Myocyte (in vitro differentiated cells): ENCODE results near the gene OSTF1. TPM values are rescaled to one million over a fixed set of nuclear protein-coding genes. Genes with fewer than 3 reads are reported as not detected.

ENCODE experiments used
- DNase-seq: peaks from one replicate; pipeline ENCODE4 v3.0.0-alpha.2; 2012; ENCODE audit warnings: low read depth
- polyA plus RNA-seq: library from polyadenylated mRNA; unstranded; fragments of >200 nt; gene quantifications from one replicate; pipeline ENCODE4 v1.2.1, GENCODE V29; 2012; ENCODE audit warnings: missing spikeins
- total RNA-seq: library from RNA; depleted of rRNA; stranded (reverse); fragments of >200 nt; gene quantifications from 2 replicates; pipeline ENCODE4 v1.2.3, GENCODE V29; 2014

The OSTF1 gene, protein sequence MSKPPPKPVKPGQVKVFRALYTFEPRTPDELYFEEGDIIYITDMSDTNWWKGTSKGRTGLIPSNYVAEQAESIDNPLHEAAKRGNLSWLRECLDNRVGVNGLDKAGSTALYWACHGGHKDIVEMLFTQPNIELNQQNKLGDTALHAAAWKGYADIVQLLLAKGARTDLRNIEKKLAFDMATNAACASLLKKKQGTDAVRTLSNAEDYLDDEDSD
- 18.7 and 24.6 TPM in 2 replicates for total RNA-seq
- 27.1 TPM for polyA plus RNA-seq

DNA sequence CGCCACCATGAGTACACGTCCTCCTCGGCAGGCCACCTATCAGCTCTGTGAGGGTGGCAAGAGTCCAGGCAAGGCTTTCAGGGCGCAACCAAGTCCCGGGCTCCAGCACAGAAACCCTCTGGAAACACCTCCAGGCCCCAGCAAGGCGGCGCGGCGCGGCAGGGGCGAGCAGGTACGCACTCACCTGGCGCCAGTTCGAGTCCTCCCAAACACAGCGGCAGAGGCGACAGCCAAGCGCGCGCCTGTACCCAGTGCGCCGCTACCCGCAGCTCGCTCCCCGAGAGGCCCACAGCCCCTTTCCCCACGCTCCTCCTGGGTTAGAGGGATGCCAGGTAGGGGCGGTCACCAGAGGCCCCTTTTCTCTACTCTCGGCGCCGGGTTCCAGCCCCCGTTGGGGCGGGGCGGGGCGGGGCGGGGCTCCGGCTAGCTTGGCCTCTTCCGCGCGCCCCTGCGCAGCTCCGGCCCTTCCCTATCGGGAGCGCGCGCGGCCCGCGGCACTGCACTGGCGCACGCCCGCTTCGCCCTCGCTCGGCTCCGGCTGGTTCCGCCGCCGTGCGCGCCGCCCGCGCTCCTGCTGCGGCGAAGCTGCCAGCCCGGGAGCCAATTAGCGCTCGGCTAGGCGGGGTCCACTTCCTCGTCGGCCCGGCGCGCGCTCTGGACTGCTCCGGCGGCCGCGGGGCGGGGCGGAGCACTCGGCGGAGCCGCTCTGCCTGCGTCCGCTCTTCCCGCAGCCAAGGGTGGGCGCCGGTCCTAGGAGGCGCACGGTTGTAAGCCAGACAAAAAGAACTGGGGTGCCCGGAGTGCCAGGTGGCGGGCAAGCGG is at the start of gene OSTF1, which contains the start of gene NMRK1:
OSTF1 (plus strand) TSS at position 691 of the 822 bp plus-strand sequence. CDS start 179 bp downstream, outside the sequence.
NMRK1 (minus strand) TSS at position 332 of the 822 bp plus-strand sequence. CDS start 5,040 bp downstream, outside the sequence.
- peak; percentile 97 for DNase-seq

DNA sequence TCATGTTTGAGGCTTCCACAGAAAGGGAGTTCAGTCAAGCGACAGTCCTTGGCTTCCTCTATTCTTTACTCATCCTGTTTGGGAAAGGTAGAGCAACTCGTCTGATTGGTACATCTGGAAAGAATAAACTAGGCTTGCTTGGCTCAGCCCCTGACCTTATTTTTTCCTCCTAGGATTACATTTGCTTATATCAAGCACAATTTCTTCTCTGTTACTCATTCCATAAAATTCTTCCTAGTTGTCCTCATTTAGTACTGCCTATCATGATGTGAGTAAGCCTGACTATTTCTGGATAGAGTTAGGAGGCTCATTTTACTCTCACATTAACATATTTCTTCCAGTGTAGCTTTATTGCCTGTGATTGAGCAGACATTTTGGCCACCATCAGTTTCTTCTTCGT is 49.3 kb upstream of the OSTF1 start:
- DNase-seq, result peak; percentile 24

DNA sequence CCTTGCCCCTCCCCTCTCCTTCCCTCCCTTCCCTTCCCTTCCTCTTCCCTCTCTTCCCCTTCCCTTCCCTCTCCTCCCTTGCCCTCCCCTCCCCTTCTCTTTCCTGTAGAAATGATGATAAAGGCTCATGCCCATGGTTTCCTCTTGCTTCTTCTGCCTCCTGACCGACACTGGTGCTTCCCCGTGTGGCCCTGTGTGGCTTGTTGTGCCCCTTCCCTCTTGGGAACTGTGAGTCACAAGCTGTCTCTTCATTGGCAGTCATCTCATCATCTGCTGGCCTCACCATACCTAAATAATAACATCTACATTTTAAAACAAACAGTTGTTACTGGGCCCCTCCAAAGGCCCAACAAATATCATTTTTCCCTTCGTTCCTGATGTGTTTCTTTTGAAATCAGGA is 48.5 kb upstream of the OSTF1 start:
- peak; percentile 14 for DNase-seq

DNA sequence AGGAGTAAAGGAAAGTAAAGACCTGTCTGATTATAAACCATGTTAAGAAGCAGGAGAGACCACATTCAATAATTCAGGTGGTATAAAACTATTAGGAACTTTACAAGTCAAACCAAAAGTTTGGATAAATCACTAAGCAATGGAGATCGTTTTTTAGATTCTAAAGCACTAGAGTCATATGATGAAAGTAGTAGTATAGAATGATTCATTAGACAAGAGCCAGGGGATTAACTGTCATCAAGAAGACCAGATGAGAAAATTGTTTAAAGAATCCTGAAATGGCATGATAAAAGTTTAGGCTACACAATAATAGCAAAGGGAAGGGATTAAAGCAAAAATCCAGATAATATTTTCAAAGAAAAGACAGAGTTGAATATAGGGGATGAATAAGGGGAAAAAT is 47.3 kb upstream of the OSTF1 start:
- DNase-seq, result no peak

DNA sequence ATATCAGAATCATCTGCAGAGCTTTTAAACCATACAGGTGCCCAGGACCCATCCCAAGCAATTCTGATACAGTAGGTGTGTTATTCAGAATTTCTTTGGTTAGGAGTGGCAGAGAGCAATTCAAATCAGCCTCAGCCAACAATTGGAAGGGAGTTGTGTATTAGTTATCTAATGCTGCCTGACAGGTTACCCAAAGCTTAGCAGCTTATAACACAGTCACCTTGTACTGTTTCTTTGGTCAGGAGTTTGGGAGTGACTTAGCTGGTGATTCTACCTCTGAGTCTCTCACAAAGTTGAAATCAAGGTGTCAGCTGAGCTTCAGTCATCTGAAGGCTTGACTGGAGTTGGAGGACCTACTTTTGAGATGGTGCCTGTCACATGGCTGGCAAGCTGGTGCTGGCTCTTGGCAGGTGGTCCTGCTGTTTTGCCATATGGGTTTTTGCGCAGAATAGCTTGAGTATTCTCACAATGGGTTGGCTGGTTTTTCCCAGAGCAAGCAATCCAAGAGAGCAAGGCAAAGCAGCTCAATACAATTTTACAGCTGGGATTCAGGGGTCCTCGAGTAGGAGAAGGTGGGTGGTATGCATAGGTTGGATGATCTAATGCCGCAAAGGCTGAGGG is 41.5 kb upstream of the OSTF1 start:
- no peak for DNase-seq

DNA sequence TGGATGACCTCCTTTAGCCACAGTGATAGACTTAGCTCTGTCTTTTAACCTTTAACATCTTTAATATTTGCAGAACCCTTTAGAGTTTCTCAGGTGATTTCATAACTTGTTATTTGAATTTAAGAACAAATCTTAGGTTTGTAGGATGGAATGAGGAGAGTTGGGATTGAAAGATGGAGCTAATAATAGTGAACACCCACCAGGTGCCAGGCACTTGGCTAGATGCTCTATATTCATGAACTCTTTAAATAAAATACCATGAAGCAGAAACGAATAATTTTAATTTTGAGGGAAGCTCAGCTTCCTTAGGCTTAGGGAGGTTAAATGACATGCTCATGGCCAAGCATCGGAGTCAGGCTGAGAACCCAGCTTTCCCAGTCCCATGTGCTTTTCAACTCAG is 40.8 kb upstream of the OSTF1 start:
- no peak for DNase-seq

DNA sequence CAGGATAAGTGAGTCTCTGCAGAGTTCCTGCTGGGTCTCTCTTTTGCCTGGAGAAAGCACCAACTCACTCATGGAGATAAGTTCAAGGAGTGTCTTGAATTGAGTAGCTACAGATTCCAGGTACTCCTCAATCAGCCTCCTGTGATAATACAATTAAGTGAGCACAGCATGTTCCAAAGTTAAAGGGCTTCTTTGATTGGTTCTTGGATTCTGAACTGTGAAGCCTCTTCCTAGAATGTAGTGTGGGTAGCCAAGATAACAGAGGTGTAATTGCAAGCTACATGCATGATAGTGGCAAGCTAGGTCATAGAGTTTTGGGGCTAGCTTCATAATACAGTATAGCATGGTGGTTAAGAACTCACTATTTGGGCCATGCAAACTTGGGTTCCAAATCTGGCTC is 37.0 kb upstream of the OSTF1 start:
- no peak for DNase-seq

DNA sequence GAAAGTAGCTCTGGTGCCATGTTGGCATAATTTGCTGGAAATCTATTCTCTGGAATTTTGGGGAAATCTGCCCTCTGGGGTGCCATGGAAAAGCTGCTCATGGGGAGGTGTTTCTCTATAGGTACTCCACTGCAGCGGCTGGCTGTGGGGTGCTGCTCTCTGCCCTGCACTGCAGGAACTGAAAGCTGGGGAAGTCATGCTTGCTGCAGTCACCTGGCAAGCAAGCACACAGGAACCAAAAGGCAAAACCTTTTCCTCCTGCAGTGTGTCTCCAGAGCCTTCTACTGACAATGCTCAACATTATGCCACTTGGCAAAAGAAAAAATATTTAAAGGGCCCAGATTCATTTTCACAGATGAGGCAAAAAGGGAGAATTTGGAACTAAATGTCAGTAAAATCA is 34.4 kb upstream of the OSTF1 start:
- DNase-seq, result no peak

DNA sequence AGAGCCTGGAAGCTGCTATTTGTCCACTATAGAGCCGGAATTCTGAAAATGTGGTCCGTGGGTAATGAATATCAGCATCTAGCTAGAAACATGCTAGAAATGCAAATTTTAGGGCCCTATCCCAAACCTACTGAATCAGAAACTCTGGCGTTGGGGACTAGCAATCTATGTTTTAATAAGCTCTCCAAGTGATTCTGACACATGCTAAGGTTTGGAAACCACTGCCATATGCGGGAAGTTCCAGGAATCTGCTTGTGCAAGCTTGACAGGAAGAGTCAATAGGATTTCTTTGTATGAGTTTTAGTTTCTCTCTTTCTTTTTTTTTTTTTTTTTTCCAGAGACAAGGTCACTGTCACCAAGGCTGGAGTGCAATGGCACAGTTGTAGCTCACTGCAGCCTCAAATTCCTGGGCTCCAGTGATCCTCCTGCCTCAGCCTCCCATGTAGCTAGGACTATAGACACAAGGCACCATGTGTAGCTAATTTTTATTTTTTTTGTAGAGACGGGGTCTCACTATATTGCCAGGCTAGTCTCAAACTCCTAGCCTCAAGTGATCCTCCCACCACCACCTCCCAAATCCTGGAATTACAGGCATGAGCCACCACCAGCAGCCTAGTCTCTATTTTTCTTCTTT is 33.8 kb upstream of the OSTF1 start:
- no peak for DNase-seq

DNA sequence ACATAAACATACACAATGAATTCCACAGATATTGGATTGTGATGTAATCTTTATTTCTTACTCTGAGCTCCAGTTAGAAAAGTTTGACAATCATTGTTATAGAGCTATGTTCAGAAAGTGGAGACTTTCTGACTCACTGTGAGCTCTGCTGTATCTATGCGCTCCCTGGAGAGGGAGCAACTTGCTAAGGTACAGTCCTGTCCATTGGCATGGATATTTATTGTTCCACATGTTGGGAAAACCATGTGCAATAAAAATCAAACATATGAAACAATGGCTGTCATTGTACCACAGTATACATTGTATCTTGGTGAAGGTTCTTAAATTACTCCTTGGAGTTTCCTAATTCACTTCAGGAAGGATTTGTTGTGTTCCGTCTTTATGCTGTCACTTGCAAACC is 27.1 kb upstream of the OSTF1 start:
- no peak for DNase-seq

DNA sequence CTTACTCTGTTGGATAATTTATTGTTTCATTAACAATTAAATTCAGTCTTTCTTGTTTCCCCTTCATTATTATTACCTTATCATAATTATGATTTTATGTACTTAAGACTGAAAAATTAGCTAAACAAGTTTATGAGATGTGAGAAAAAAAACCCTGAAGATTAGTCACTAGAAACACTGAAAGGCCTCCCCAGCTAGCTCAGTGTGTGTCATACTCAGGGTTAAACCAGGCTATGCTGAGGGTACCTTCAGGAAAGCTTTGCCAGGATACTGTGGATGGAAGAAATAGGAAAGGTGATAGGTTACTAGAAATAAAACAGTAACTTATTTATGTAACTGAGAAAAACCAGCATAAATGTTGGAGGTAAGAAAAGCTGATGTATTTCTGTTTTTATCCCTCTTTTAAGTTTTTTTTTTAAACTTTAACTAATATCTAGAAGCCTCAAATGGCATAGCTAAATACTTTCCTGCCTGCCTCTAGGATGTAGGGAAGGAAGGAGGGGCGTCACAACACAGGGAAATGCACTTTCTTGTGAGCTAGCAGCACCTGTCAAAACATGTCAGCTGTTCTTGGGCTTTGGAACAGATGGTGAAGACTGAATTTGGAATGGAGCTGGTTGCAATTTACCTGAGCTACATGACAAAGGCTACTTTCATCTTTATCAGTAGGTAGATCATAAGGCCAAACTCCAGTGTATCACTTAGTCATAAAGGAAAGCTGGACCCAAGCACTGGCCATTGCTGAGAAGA is 24.6 kb upstream of the OSTF1 start:
- peak; percentile 86 for DNase-seq

DNA sequence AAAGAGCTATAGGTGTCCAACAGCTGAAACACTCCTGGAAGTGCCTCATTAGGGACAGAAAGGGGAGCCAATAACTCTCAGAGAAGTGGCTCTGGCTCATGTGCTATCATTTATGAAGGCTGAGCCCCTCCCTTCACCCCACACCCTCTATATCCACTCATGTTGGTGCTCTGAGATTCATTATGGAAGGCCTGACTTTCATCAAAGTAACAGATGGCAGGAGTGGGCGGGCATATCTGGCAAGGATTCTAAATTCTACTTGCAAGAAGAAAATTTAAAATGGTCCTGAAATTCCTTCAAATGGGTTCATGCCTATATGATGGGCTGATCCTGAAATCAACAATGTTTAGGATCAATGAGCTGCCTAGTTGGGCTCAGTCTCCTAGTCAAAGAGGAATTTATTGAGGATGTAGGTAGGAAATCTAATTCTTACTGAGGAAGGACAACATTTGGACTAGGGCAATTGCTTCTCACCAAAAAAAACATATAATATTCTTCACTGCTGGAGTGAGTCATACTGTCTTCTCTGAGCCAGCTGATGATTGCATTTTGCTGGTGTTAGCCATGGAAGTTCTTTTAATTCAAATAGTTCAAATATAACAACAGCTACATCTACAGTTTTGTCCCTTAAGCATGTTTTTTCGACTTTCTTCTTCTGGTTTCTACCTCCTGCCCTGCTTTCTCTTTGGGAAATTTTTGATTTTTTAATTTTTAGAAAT is 23.8 kb upstream of the OSTF1 start:
- DNase-seq, result peak; percentile 52

DNA sequence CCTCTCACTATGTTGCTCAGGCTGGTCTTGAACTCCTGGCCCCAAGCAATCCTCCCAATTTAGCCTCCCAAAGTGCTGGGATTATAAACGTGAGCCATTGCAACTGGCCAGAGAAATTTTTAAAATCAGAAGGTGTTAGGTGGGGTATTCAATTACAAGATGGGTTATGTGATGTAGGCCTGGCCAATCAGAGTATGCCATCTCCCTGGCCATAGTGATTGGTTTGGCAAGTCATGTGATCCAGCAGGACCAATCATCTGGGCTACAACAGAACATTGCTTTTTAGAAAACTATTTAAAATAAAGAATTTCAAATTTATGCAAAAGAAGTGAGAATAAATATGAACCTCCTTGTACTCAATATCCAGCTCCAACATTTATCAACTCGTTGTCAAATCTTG is 22.8 kb upstream of the OSTF1 start:
- DNase-seq, result no peak

DNA sequence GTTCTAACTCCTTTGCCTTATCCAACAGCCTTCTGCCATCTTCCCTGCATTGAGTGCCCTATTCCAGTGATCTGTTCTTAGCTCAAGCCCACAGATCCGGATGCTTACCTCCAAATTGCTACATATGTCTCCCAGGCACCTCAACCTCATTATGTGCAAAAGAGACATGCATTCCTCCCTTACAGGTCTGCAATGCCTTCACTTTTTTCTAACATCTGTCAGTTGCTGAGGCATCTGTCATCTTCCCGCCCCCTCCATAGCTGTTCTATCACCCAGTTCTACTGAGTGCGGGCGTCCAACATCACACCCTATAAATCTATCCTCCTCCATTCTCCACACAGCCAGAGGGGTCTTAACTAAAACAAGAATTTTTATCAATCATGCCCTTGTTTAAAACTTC is 20.4 kb upstream of the OSTF1 start:
- DNase-seq, result no peak

DNA sequence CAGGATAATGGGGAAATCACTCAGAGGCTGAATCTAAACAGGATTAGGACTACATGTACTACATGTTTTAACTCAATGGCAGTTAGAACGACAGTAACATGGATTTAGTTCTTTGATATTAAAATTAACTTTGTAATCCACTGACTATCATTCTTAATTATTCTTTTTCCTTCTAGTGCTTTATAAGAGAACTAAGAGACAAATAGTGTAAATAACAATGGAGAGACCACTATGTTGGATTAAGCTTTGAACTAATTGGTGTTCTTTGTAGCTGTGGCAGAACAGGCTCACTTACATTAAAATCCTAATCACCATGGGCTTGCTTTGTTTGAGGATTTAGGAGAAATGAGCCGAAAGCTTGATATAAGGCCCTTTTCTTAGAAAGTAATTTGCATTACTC is 19.1 kb upstream of the OSTF1 start:
- no peak for DNase-seq

DNA sequence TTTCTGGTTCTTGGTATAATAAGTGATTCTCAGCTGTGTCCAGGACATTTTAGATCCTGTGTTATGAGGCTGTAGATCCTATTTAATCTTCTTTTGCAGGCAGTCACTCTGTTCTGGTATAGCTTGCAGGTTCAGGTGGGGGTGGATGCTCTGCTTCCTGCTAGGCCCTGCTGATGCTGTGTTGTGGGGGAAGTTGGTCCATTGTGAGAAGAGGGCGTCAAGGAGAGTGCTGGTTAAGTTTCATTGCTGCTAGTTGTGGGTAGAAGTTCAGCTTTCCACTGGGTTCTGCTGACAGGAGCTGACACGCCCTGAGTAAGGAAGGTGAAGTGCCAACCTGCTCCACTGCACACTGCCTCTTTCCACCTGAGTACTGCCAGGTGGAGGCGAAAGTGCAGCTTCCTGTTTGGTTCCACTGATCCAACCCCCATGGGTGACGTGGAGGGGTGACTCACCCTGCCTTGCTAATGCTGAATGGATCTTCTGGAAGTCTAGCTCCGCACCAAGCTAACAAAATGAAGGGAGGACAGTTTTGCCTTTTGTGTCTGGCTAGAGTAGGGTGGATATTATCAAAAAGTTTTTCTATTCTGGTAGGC is 16.7 kb upstream of the OSTF1 start:
- DNase-seq, result no peak

DNA sequence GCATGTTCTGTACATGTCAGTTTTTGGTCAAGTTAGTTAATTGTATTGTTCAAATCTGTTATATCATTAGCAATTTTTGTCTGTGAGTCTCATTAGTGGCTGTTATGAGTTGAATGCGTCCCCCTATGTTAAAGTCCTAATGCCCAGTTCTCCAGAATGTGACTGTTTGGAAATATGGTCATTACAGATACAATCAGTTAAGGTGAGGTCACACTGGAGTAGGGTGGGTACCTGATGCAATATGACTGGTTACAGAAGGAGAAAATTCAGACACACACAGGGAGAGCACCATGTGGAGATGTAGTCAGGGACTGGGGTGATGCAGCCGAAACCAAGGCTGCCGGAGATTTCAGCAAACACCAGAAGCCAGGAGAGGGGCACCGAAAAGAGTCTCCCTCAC is 15.4 kb upstream of the OSTF1 start:
- DNase-seq, result no peak

DNA sequence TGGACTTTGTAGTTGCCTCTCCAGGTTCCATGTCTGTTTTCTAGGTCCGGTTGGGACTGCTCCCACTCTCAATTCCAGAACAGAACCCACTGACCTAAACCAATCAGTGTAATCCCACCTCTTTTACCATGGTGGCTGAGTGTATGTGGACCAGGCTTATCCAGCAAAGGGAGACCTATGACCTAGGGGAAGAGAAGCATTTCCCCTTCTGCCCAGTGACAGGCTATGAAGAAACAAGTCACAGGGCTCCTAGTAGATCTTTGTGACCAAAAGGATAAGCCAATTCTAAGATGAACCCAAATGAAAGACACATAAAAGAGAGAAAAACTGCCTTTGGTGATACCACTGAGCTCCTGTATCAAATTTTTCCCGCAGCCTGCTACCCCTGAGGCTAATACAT is 6.7 kb upstream of the OSTF1 start:
- no peak for DNase-seq

DNA sequence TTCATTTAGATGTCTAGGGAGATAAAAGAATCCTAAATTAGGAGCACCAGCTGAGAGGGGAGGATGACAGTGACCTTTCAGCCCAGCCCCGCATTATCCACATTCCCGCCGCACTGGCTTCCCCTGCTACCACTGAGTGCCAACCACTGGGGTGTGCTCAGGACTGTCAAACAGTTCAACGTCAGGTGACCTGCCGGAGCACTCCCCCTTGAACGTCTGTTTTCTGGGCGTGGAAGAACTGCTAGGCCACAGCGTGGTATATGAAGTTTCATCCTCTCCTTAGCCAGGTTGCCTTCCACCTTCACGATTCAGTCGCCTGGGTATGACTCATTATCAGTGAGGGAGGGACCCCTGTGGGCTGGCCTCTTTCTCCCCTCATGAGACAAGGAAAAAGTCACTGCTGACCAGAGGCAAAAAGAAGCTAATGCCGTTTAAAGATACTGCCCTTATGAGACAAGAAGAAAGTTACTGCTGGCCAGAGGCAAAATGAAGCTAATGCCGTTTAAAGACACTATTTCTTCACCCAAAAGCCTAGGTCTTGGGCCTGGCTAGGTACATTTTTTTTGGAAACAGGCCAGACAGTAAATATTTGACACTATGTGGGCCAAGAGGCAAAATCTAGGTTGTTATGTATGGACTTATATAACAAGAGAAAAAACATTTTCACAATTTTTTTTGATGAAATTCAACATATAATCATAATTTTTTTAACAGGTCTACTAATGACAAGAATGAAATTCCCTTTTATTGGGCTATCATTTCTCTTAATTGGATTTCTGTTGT is 4.9 kb upstream of the OSTF1 start:
- DNase-seq, result peak; percentile 63
